HCT116 (cell line): ENCODE data around the gene HES1. TPM values are rescaled to one million over a fixed set of nuclear protein-coding genes. Genes with fewer than 3 reads are reported as not detected.

Source experiments
- ATAC-seq: fragments of 200-7000 bp; cut with Tn5 transposase; 2 replicates; pipeline ENCODE4 v1.9.1; 2020; ENCODE audit warnings: mild to moderate bottlenecking, moderate library complexity
- BruUV-seq: library from RNA; stranded (reverse); fragments of 400-500 nt; replicated peaks from 2 replicates; lab custom pipeline; 2021; lab: Mats Ljungman, UMichigan
- CTCF ChIA-PET: fragments of 300-600 bp; sonication (Branson Sonifier 250); formaldehyde crosslinking; loops from one replicate; lab custom pipeline; 2021; ENCODE audit warnings: antibody characterized with exemption; lab: Charles Lee
- POLR2A ChIA-PET: fragments of 300-600, 350-600 bp; sonication (Branson Sonifier 250); formaldehyde crosslinking; loops from one replicate; lab custom pipeline; 2021; ENCODE audit warnings: antibody characterized with exemption; lab: Charles Lee
- RAD21 ChIA-PET, 2 experiments: fragments of 300-600 bp; sonication (Branson Sonifier 250); formaldehyde crosslinking; loops; one replicate each; lab custom pipeline; 2023; ENCODE audit warnings: low total read pairs in 2 of 2; ENCODE audit not compliant: uncharacterized antibody in 2 of 2, unreplicated experiment in 2 of 2, low non-redundant PET in 1 of 2; lab: Charles Lee
- DNase-seq: peaks from one replicate; pipeline ENCODE4 v3.0.0-alpha.2; 2010; ENCODE audit warnings: low read depth, low spot score
- H2AFZ ChIP-seq: fragments of 200-600 bp; shearing (Covaris generic), sonication (generic); 2 replicates; pipeline ENCODE4 v1.6.1; 2017; ENCODE audit warnings: low read depth, mixed run types, mixed read lengths, antibody characterized with exemption, low read length; ENCODE audit not compliant: poor library complexity, severe bottlenecking
- H3K27ac ChIP-seq: 2 replicates; pipeline ENCODE4 v1.5.1; 2012; ENCODE audit warnings: low read depth, low read length
- H3K27me3 ChIP-seq: fragments of 200-600 bp; sonication (generic); 2 replicates; pipeline ENCODE4 v1.6.1; 2016; ENCODE audit warnings: mixed run types, low read length, mixed read lengths; ENCODE audit not compliant: insufficient read depth
- H3K36me3 ChIP-seq, 2 experiments: fragments of 200-500 bp in 1 of 2; fragments of 200-600 bp in 1 of 2; sonication (Bioruptor generic) in 1 of 2; sonication (generic) in 1 of 2; 2 replicates each; pipeline versions ENCODE4 v1.5.1 to v1.6.1; 2014 to 2016; ENCODE audit warnings: low read length in 2 of 2, inconsistent platforms in 1 of 2, mixed read lengths in 1 of 2, mixed run types in 1 of 2; ENCODE audit not compliant: insufficient read depth in 2 of 2, control insufficient read depth in 1 of 2
- H3K4me1 ChIP-seq, 2 experiments: fragments of 200-600 bp in 1 of 2; sonication (generic) in 1 of 2; 2 replicates each; pipeline versions ENCODE4 v1.5.1 to v1.6.1; 2012 to 2017; ENCODE audit warnings: low read length in 2 of 2, inconsistent platforms in 1 of 2, mild to moderate bottlenecking in 1 of 2, mixed read lengths in 1 of 2, mixed run types in 1 of 2, moderate library complexity in 1 of 2; ENCODE audit not compliant: insufficient read depth in 2 of 2, control insufficient read depth in 1 of 2
- H3K4me2 ChIP-seq: fragments of 200-600 bp; sonication (generic); 2 replicates; pipeline ENCODE4 v1.6.1; 2017; ENCODE audit warnings: mixed run types, low read length, mixed read lengths
- H3K4me3 ChIP-seq, 2 experiments: fragments of 200-600 bp in 1 of 2; sonication (generic) in 1 of 2; replicated peaks in 1 of 2; 2 replicates each; pipeline ENCODE4 v1.5.1; 2011 to 2016; ENCODE audit warnings: low read length in 2 of 2, control low read depth in 1 of 2, low read depth in 1 of 2, mild to moderate bottlenecking in 1 of 2, mixed read lengths in 1 of 2, mixed run types in 1 of 2
- H3K79me2 ChIP-seq: fragments of 200-600 bp; sonication (generic); 2 replicates; pipeline ENCODE4 v1.6.1; 2017; ENCODE audit warnings: mild to moderate bottlenecking, mixed run types, low read length, moderate library complexity, mixed read lengths; ENCODE audit not compliant: insufficient read depth
- H3K9ac ChIP-seq: fragments of 200-600 bp; sonication (generic); 2 replicates; pipeline ENCODE4 v1.6.1; 2016; ENCODE audit warnings: low read length, mixed read lengths
- H3K9me2 ChIP-seq: fragments of 200-600 bp; sonication (generic), shearing (Covaris generic); 2 replicates; pipeline ENCODE4 v1.6.1; 2017; ENCODE audit warnings: mixed run types, mild to moderate bottlenecking, moderate library complexity; ENCODE audit not compliant: insufficient read depth
- H3K9me3 ChIP-seq, 2 experiments: fragments of 200-500 bp in 1 of 2; fragments of 200-600 bp in 1 of 2; sonication (Bioruptor generic) in 1 of 2; sonication (generic) in 1 of 2; 2 replicates each; pipeline ENCODE4 v1.6.1; 2014 to 2017; ENCODE audit warnings: low read length in 2 of 2, mixed read lengths in 2 of 2, inconsistent platforms in 1 of 2, low read depth in 1 of 2, mild to moderate bottlenecking in 1 of 2, mixed run types in 1 of 2, moderate library complexity in 1 of 2; ENCODE audit not compliant: control insufficient read depth in 1 of 2, insufficient read depth in 1 of 2
- H4K20me1 ChIP-seq: fragments of 200-600 bp; sonication (generic), shearing (Covaris generic); 2 replicates; pipeline ENCODE4 v1.6.1; 2017; ENCODE audit warnings: mixed run types, mild to moderate bottlenecking, moderate library complexity; ENCODE audit not compliant: insufficient read depth
- POLR2A ChIP-seq: IDR thresholded peaks from 2 replicates; pipeline ENCODE4 v1.7.0; 2011; ENCODE audit warnings: borderline replicate concordance; ENCODE audit not compliant: insufficient read depth, insufficient read length; ENCODE audit errors: extremely low read depth
- POLR2AphosphoS5 ChIP-seq: IDR thresholded peaks from 2 replicates; pipeline ENCODE4 v1.6.1; 2011; ENCODE audit warnings: mild to moderate bottlenecking, low read depth, low read length, moderate library complexity
- RAD21 ChIP-seq: IDR thresholded peaks from 2 replicates; pipeline ENCODE4 v1.6.1; 2012; ENCODE audit warnings: low read depth, mild to moderate bottlenecking
- SIN3A ChIP-seq: IDR thresholded peaks from 2 replicates; pipeline ENCODE4 v1.6.1; 2012; ENCODE audit warnings: low read depth
- SP1 ChIP-seq: IDR thresholded peaks from 2 replicates; pipeline ENCODE4 v1.6.1; 2012; ENCODE audit warnings: low read depth
- ZNF274 ChIP-seq: fragments of 200-500 bp; sonication (Bioruptor generic); IDR thresholded peaks from 2 replicates; pipeline ENCODE4 v1.6.1; 2014; ENCODE audit warnings: mild to moderate bottlenecking, low read depth, low read length, inconsistent platforms
- intact Hi-C: fragments of 100-400 bp; cut with micrococcal nuclease; formaldehyde crosslinking; loops from 2 replicates; pipeline ENCODE4 v1.10.0; 2022
- total RNA-seq: library from RNA; stranded (reverse); gene quantifications from one replicate; pipeline ENCODE4 v1.2.1, GENCODE V29; 2021; ENCODE audit not compliant: unreplicated experiment
- TF ChIP-seq, protein P1 (sequence below), 3 experiments: fragments of 200-600 bp in 1 of 3; sonication (generic) in 1 of 3; IDR thresholded peaks in 2 of 3; conservative IDR thresholded peaks in 1 of 3; 2 replicates each; pipeline ENCODE4 v1.5.1; 2012 to 2017; ENCODE audit warnings: low read depth in 2 of 3, low read length in 2 of 3, antibody characterized with exemption in 1 of 3, borderline replicate concordance in 1 of 3, control low read depth in 1 of 3, mild to moderate bottlenecking in 1 of 3, mixed read lengths in 1 of 3, mixed run types in 1 of 3, moderate library complexity in 1 of 3; ENCODE audit not compliant: insufficient read depth in 1 of 3
- TF ChIP-seq, protein P2 (sequence below): IDR thresholded peaks from 2 replicates; pipeline ENCODE4 v1.6.1; 2012; ENCODE audit warnings: low read depth
- TF ChIP-seq, protein P3 (sequence below): IDR thresholded peaks from 2 replicates; pipeline ENCODE4 v1.6.1; 2012

HES1 gene
- total RNA-seq, 1 experiment from 2014 or later = 32.9 TPM

DNA sequence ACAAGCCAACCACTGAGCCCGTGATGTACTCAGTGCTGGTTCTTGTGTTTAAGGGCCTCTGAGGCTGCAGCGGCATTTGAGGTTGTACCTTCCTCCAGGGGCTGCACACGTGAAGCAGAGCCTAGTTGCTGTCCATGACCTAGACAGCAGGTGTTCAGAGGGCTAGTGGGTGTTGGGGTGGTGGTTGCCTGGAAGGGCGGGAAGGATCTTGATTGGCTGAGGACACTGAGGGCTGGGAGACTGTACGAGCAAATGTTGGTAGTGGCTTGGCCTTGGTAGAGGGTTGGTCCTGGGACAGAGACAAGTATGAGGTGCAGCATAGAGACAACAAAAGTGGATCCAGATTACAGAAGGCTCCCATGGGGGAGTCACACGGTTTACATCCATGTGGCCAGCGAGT is 17.0 kb upstream of the HES1 start:
- Histone ChIP-seq H4K20me1 (no peaks in the 10 kb centered on the region), H3K79me2 (no peaks in the 10 kb centered on the region), H3K9me3 (no peaks in the 10 kb centered on the region), H2AFZ (no peak overlapping the region), H3K9ac (no peak overlapping the region), H3K27me3 (peaks cover 14% of the 10 kb centered on the region; the same call in 1 of the 2 replicates), H3K4me3 (no peak overlapping the region), H3K27ac (no peak overlapping the region), H3K36me3 (no peaks in the 10 kb centered on the region), H3K4me1 (peaks cover 13 to 17% of the 10 kb centered on the region in 2 experiments), H3K4me2 (no peak overlapping the region), H3K9me2 (no peaks in the 10 kb centered on the region)
- DNase-seq = no peak
- ChIA-PET CTCF (no interaction called here), RAD21 (no interaction called here), POLR2A (no interaction called here)
- intact Hi-C loops = no loop called here
- TF ChIP-seq POLR2AphosphoS5 (no peak), SP1 (no peak), RAD21 (no peak)
- ATAC-seq = no peak
- no TSS peak for BruUV-seq

DNA sequence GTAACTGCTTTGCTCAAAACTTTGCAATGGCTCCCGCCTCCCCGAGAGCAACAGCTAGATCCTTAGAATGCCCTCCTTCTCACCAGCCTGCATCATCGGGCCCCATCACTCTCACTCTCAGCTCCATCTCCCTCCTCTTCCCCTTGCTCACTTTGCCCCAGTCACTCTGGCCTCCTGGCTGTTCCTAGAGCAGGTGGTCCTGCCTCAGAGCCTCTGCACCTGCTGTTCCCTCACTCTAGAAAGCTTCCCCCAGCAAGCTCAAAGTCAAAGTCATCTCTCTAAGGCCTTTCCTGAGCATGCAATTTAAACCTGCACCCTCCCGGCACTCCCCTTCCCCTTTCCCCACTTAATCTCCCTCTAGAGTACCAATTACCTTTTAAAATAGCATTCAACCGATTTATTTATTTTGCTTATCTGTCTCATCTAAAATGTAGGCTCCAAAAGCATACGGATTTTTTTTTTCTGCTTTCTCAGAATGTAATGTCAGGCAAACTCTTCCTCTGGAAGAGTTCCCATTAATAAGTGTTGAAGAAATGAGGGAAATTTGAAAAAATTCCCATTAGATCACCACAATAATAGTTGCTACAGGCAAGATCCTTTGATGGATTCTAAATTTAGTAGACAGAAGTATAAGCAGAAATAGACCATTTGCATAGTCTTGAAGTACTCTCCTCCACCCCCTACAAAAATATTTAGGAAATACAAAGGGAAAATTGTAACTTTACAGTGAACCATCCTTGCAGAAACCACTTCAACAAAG is 15.9 kb upstream of the HES1 start:
- RAD21 ChIA-PET = no interaction called here
- Histone ChIP-seq H4K20me1 (no peaks in the 10 kb centered on the region), H3K4me1 (peaks cover 13 to 17% of the 10 kb centered on the region in 2 experiments), H3K79me2 (no peaks in the 10 kb centered on the region), H3K4me2 (no peak overlapping the region), H3K9me2 (no peaks in the 10 kb centered on the region), H2AFZ (no peak overlapping the region), H3K4me3 (no peak overlapping the region), H3K27ac (no peak overlapping the region)
- BruUV-seq = no TSS peak
- intact Hi-C loops = no loop called here
- TF ChIP-seq POLR2A (no peak), ZNF274 (no peak), SIN3A (no peak)
- TF ChIP-seq, protein P1, sequence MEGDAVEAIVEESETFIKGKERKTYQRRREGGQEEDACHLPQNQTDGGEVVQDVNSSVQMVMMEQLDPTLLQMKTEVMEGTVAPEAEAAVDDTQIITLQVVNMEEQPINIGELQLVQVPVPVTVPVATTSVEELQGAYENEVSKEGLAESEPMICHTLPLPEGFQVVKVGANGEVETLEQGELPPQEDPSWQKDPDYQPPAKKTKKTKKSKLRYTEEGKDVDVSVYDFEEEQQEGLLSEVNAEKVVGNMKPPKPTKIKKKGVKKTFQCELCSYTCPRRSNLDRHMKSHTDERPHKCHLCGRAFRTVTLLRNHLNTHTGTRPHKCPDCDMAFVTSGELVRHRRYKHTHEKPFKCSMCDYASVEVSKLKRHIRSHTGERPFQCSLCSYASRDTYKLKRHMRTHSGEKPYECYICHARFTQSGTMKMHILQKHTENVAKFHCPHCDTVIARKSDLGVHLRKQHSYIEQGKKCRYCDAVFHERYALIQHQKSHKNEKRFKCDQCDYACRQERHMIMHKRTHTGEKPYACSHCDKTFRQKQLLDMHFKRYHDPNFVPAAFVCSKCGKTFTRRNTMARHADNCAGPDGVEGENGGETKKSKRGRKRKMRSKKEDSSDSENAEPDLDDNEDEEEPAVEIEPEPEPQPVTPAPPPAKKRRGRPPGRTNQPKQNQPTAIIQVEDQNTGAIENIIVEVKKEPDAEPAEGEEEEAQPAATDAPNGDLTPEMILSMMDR (IDR thresholded peaks at IDR 0.05 in 2 of 3, conservative IDR thresholded peaks at IDR 0.05 in 1 of 3; ENCODE audit: borderline replicate concordance in 1 of 3, insufficient read depth in 1 of 3, low read depth in 2 of 3, low read length in 2 of 3) = no peak
- TF ChIP-seq, protein P2, sequence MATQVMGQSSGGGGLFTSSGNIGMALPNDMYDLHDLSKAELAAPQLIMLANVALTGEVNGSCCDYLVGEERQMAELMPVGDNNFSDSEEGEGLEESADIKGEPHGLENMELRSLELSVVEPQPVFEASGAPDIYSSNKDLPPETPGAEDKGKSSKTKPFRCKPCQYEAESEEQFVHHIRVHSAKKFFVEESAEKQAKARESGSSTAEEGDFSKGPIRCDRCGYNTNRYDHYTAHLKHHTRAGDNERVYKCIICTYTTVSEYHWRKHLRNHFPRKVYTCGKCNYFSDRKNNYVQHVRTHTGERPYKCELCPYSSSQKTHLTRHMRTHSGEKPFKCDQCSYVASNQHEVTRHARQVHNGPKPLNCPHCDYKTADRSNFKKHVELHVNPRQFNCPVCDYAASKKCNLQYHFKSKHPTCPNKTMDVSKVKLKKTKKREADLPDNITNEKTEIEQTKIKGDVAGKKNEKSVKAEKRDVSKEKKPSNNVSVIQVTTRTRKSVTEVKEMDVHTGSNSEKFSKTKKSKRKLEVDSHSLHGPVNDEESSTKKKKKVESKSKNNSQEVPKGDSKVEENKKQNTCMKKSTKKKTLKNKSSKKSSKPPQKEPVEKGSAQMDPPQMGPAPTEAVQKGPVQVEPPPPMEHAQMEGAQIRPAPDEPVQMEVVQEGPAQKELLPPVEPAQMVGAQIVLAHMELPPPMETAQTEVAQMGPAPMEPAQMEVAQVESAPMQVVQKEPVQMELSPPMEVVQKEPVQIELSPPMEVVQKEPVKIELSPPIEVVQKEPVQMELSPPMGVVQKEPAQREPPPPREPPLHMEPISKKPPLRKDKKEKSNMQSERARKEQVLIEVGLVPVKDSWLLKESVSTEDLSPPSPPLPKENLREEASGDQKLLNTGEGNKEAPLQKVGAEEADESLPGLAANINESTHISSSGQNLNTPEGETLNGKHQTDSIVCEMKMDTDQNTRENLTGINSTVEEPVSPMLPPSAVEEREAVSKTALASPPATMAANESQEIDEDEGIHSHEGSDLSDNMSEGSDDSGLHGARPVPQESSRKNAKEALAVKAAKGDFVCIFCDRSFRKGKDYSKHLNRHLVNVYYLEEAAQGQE = no peak
- TF ChIP-seq, protein P3, sequence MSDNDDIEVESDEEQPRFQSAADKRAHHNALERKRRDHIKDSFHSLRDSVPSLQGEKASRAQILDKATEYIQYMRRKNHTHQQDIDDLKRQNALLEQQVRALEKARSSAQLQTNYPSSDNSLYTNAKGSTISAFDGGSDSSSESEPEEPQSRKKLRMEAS = no peak
- TF ChIP-seq, all 23 proteins: peak for 0
- ChIA-PET POLR2A (no interaction called here), CTCF (no interaction called here)
- DNase-seq (no peak), ATAC-seq (no peak)
- Histone ChIP-seq H3K36me3 (no peaks in the 10 kb centered on the region), H3K9ac (no peak overlapping the region), H3K9me3 (no peaks in the 10 kb centered on the region), H3K27me3 (peaks cover 14% of the 10 kb centered on the region; the same call in 1 of the 2 replicates)
